GM12892 (cell line): Measurements from ENCODE around the gene IGFL3.

Source experiments
- POLR2A ChIP-seq: IDR thresholded peaks from 2 replicates; pipeline ENCODE4 v1.6.1; 2011; ENCODE audit warnings: low read depth, low read length, control low read depth
- POLR2AphosphoS5 ChIP-seq: IDR thresholded peaks from 2 replicates; pipeline ENCODE4 v1.6.1; 2011; ENCODE audit warnings: low read depth, low read length, control low read depth
- TAF1 ChIP-seq: IDR thresholded peaks from 2 replicates; pipeline ENCODE4 v1.6.1; 2011; ENCODE audit warnings: low read depth, mild to moderate bottlenecking, control low read depth, low read length, borderline replicate concordance

GRCh38 chr19:46085888-46086287 lies 38.6 kb downstream of the IGFL3 start:
- no peak for TF ChIP-seq POLR2A
- TF ChIP-seq POLR2AphosphoS5: no peak
- TF ChIP-seq TAF1: no peak
